ENCODE measurements around the gene ADGRA1.

DNA sequence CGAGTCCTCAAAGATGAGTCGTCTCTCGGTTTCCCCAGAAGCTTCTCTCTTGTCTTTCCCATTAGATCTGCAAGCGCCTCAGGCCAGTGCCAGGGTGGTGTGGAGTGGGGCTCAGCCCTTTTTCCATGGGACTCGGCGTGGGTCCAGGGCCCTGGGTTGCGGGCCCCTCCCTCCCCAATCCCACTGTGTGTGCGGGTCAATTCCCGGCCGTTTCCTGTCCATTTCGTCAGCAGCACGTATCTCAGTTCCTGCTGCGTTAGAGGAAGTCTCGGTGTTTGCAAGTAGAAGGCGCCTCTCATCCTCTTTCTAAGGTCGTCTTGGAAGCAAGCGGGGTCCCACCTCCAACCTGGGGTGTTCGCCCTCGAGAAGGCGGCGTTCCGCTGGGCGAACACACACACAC lies 25.1 kb upstream of the ADGRA1 start:
- TF ChIP-seq, protein P1, sequence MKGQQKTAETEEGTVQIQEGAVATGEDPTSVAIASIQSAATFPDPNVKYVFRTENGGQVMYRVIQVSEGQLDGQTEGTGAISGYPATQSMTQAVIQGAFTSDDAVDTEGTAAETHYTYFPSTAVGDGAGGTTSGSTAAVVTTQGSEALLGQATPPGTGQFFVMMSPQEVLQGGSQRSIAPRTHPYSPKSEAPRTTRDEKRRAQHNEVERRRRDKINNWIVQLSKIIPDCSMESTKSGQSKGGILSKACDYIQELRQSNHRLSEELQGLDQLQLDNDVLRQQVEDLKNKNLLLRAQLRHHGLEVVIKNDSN (IDR thresholded peaks at IDR 0.05; ENCODE audit: borderline replicate concordance, extremely low read length, insufficient read depth, low read depth, low read length), result no peak
- TF ChIP-seq HDAC6 (IDR thresholded peaks at IDR 0.05; ENCODE audit: unreplicated experiment) (no peak), HDAC2 (IDR thresholded peaks at IDR 0.05) (no peak), TCF12 (IDR thresholded peaks at IDR 0.05; ENCODE audit: low read depth, low read length) (no peak), EZH2 (IDR thresholded peaks at IDR 0.05; ENCODE audit: borderline replicate concordance, control insufficient read depth, low read depth, low read length) (no peak), POLR2A (IDR thresholded peaks at IDR 0.05; ENCODE audit: low read depth, low read length) (no peak), EED (IDR thresholded peaks at IDR 0.05; ENCODE audit: low read depth) (no peak), NR2C1 (IDR thresholded peaks at IDR 0.05) (no peak), KLF5 (IDR thresholded peaks at IDR 0.05; ENCODE audit: partially characterized antibody) (no peak), FOXM1 (IDR thresholded peaks at IDR 0.05; ENCODE audit: low read depth, low read length) (no peak)
- TF ChIP-seq, protein P2, sequence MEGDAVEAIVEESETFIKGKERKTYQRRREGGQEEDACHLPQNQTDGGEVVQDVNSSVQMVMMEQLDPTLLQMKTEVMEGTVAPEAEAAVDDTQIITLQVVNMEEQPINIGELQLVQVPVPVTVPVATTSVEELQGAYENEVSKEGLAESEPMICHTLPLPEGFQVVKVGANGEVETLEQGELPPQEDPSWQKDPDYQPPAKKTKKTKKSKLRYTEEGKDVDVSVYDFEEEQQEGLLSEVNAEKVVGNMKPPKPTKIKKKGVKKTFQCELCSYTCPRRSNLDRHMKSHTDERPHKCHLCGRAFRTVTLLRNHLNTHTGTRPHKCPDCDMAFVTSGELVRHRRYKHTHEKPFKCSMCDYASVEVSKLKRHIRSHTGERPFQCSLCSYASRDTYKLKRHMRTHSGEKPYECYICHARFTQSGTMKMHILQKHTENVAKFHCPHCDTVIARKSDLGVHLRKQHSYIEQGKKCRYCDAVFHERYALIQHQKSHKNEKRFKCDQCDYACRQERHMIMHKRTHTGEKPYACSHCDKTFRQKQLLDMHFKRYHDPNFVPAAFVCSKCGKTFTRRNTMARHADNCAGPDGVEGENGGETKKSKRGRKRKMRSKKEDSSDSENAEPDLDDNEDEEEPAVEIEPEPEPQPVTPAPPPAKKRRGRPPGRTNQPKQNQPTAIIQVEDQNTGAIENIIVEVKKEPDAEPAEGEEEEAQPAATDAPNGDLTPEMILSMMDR (IDR thresholded peaks at IDR 0.05 in 2 of 3, conservative IDR thresholded peaks at IDR 0.05 in 1 of 3; ENCODE audit: control insufficient read depth in 2 of 3, extremely low read depth in 1 of 3, insufficient read depth in 1 of 3, low read depth in 3 of 3, low read length in 3 of 3), result no peak
